ENCODE measurements around the gene IL3.

Gene IL3

DNA sequence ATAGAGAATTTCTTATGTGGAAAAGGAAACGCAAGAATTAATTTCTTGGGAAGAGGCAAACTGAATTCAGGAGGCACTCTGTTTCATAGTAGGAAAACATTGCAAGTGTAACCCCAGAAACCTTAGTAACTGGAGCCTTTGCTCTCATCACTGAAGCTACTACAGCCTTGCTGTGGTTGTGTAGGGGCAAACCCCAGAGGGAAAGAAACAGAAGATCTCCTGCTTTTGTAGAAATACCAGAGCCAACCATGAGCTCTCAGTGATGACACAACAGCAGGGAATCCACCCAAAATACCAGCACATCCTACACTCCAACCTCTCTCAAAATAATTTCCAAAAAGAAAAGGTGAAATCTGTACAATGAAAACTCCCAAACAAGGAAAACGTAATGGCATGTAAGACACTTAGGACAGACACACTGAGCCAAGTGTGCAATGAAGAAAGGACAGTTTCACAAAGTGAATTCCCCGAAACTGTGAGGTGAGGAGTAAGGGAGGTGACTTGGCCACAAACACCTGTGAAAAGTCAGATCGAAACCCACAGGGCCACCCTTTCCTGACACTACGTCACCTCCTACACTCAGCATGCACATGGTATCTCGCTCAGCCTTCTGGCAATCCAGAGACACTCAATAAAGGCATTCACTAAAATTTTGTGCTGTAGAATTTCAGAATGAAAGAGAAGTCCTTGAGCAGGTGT lies 40.4 kb upstream of the IL3 start:
- Histone ChIP-seq H3K36me3 (ENCODE audit: insufficient read depth, low read length) (no peaks in the 10 kb centered on the region), H3K4me2 (ENCODE audit: low read length) (no peak overlapping the region), H3K9ac (ENCODE audit: low read depth, low read length) (no peak overlapping the region), H3K27me3 (ENCODE audit: control insufficient read depth, insufficient read depth, low read length) (peaks cover 65% of the 10 kb centered on the region), H3K9me3 (replicated peaks; ENCODE audit: low read length) (no peaks in the 10 kb centered on the region), H3K4me1 (ENCODE audit: control insufficient read depth, insufficient read depth, low read length) (no peaks in the 10 kb centered on the region), H3K4me3 (ENCODE audit: low read length) (no peak overlapping the region)

DNA sequence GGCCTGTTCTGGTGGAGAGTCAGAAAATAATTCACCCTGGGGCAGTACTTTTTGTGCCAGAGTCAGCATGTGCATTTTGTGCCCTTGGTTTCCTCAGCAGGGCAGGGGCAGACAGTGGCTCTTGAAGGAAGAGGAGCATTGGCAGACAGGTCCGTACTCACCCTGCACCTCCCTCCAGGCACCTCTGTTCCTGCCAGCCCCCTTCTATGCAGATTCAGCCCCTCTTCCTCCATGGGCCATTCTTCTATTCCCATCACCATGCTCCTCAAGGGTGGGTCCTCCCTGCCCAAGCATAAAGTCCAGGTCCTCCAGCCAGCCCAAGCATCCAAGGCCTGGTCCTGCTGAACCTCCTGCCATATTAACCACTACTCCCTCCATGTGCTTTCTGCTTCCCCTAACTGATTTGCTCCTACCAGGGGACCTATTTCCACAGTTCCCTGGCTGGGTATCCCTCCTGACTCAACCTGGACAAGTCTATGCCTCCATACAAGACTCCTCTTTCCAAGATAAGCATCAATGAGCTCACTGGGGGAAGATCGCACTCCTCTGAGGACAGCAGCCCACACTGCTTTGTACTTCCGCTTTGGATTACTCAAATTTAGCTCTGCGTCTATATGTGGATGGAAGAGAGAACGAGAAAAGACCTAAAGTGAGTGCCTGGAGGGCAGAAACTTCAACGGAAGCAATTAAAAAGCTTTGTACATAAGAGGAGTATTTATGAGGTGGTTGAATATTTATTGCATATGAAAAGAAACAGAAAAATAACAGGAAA lies 39.7 kb upstream of the IL3 start:
- H3K27me3 ChIP-seq (ENCODE audit: control insufficient read depth, insufficient read depth, low read length) = peaks cover 60% of the 10 kb centered on the region
- H3K4me1 ChIP-seq (ENCODE audit: control insufficient read depth, insufficient read depth, low read length) = no peaks in the 10 kb centered on the region
- no peaks in the 10 kb centered on the region for H3K9me3 ChIP-seq (replicated peaks; ENCODE audit: low read length)

DNA sequence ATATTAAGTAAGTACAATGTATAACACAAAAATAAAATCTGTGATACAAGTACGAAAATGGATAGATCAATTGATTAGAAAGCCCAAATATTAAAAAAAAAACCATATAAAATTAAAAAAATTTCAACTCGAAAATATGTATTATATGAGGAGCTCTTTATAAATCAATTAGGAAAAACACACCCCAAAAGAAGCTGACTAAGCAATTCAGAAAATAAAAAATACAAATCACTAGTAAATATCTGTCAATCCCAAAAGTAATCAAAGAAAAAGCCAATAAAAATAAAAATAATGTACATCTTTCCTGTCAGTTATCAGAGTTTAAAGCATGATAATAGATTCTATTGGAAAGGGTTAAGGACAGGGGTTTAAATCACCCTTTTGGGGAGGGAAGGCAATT lies 38.8 kb upstream of the IL3 start:
- H3K9me3 ChIP-seq (replicated peaks; ENCODE audit: low read length) = no peaks in the 10 kb centered on the region
- H3K4me1 ChIP-seq (ENCODE audit: control insufficient read depth, insufficient read depth, low read length) = no peaks in the 10 kb centered on the region
- H3K36me3 ChIP-seq (ENCODE audit: insufficient read depth, low read length) = no peaks in the 10 kb centered on the region
- no peak overlapping the region for H3K4me3 ChIP-seq (ENCODE audit: low read length)
- H3K9ac ChIP-seq (ENCODE audit: low read depth, low read length) = no peak overlapping the region
- no peak overlapping the region for H3K4me2 ChIP-seq (ENCODE audit: low read length)
- H3K27me3 ChIP-seq (ENCODE audit: control insufficient read depth, insufficient read depth, low read length) = peaks cover 54% of the 10 kb centered on the region

More for the DNA sequence above, 39.7 kb upstream of the IL3 start:
- Histone ChIP-seq H3K4me2 (ENCODE audit: low read length) (no peak overlapping the region), H3K4me3 (ENCODE audit: low read length) (no peak overlapping the region), H3K36me3 (ENCODE audit: insufficient read depth, low read length) (no peaks in the 10 kb centered on the region), H3K9ac (ENCODE audit: low read depth, low read length) (no peak overlapping the region)

DNA sequence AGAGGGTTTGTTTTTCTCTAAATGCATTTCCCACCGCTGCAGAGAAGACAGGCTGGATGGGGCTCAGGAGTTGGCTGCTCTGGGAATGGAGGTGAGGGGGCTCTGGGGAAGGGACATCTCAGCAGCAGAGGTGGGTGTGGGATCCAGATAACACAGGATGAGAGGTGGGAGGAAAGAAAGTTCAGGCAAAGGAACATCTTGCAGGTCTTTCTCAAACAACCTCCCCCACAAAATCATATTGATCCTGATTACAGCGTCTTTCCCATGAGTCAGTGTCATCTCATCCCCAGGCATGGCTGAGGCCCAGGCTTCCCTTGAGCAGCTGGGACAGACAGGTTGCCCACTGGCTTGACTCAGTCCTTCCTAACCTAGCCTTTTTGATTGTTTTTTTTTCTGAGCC lies 37.7 kb upstream of the IL3 start:
- H3K27me3 ChIP-seq (ENCODE audit: control insufficient read depth, insufficient read depth, low read length) = peaks cover 50% of the 10 kb centered on the region
- H3K9me3 ChIP-seq (replicated peaks; ENCODE audit: low read length) = no peaks in the 10 kb centered on the region
- no peak overlapping the region for H3K4me2 ChIP-seq (ENCODE audit: low read length)
- H3K9ac ChIP-seq (ENCODE audit: low read depth, low read length) = no peak overlapping the region
- no peaks in the 10 kb centered on the region for H3K36me3 ChIP-seq (ENCODE audit: insufficient read depth, low read length)
- H3K4me1 ChIP-seq (ENCODE audit: control insufficient read depth, insufficient read depth, low read length) = no peaks in the 10 kb centered on the region
- H3K4me3 ChIP-seq (ENCODE audit: low read length) = no peak overlapping the region

DNA sequence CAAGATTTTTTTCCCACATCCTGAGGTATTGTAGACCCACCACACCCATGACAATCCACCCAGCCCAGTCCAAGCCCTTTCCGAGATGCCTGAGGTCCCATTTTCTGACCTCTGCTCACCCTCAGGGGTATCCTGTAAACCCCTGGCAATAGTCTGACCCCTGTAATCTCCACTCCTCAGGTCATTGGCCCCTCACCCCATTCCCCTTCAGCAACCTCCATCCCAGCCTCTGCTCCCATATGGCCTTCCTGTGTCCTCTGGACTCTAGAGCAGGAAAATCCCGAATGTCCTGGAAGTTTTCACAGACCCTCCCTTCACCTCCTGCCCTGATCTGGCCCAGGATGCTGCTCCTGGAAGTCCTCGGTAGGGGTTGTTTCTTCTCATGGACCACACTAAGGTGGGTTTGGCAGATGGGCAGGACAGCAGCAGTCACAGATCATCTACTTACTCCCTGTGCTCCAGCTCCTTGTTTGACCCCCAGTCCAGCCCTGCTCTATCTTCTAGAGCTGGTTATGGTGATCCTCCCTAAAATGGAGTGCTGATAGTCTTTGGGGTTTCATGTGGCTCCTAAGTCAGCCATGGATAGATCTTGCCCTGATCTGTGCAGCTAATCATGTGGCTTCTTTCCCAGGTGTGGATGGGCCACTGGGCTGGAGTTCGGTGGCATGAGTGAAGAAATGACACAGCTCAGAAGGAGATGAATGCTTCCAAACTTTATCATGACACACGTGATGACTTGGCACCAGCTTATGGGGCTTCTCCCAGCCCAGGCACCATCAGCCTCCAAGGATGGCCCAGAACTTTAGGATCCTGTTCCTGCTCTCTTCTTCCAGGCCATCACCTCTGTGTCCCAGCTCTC lies 37.0 kb upstream of the IL3 start:
- H3K4me1 ChIP-seq (ENCODE audit: control insufficient read depth, insufficient read depth, low read length) = no peaks in the 10 kb centered on the region
- no peak overlapping the region for H3K9ac ChIP-seq (ENCODE audit: low read depth, low read length)
- no peaks in the 10 kb centered on the region for H3K36me3 ChIP-seq (ENCODE audit: insufficient read depth, low read length)
- H3K27me3 ChIP-seq (ENCODE audit: control insufficient read depth, insufficient read depth, low read length) = peaks cover 50% of the 10 kb centered on the region
- no peak overlapping the region for H3K4me2 ChIP-seq (ENCODE audit: low read length)
- no peak overlapping the region for H3K4me3 ChIP-seq (ENCODE audit: low read length)
- no peaks in the 10 kb centered on the region for H3K9me3 ChIP-seq (replicated peaks; ENCODE audit: low read length)

DNA sequence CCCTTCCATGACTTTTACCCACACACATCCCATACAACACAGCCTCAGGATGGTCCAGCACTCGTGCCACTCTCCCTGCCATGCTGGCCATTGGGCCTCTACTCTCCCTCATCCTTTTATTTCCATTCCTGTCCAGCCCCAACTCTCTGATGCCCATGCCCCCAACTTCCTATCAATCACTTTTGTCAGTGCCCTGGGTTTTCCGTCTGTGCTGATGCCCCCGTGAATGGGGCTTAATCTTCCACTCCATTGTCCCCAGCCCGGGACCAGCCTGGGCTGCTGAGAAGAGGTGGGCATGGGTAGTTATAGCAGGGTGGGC lies 36.4 kb upstream of the IL3 start:
- Histone ChIP-seq H3K4me1 (ENCODE audit: control insufficient read depth, insufficient read depth, low read length) (no peaks in the 10 kb centered on the region), H3K9me3 (replicated peaks; ENCODE audit: low read length) (no peaks in the 10 kb centered on the region), H3K9ac (ENCODE audit: low read depth, low read length) (no peak overlapping the region), H3K36me3 (ENCODE audit: insufficient read depth, low read length) (no peaks in the 10 kb centered on the region), H3K27me3 (ENCODE audit: control insufficient read depth, insufficient read depth, low read length) (peaks cover 45% of the 10 kb centered on the region), H3K4me2 (ENCODE audit: low read length) (no peak overlapping the region), H3K4me3 (ENCODE audit: low read length) (no peak overlapping the region)

DNA sequence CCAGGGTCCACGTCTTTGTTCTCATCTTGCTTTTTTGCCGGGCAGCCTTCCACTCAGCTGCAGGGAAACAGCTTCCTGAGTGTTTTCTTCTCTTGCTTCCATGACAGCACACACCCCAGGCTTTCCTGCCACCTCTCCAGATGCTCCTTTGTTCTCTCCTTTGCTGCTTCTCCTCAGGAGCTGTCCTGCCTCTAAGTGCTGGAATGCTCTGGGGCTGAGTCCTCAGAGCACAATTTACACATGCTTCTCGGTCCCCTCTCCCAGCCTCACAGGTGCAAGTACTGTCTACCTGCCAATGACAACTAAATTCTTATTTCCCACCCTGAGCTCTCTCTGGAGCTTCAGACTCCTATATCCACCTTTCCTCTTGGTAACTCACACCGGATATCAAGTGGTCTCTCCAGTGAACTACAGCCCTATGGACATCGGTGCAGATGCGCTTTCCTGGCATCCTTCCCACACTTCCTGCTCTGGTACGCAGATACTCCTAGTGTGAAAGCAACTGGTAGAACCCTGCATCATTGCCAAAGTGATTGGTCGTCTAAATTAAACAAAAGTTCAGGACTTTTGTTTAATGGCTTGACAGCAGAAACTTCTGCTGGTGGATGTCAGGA lies 35.6 kb upstream of the IL3 start:
- H3K4me2 ChIP-seq (ENCODE audit: low read length) = no peak overlapping the region
- H3K36me3 ChIP-seq (ENCODE audit: insufficient read depth, low read length) = no peaks in the 10 kb centered on the region
- H3K4me3 ChIP-seq (ENCODE audit: low read length) = no peak overlapping the region
- no peaks in the 10 kb centered on the region for H3K9me3 ChIP-seq (replicated peaks; ENCODE audit: low read length)
- H3K9ac ChIP-seq (ENCODE audit: low read depth, low read length) = no peak overlapping the region
- no peaks in the 10 kb centered on the region for H3K4me1 ChIP-seq (ENCODE audit: control insufficient read depth, insufficient read depth, low read length)
- peaks cover 38% of the 10 kb centered on the region for H3K27me3 ChIP-seq (ENCODE audit: control insufficient read depth, insufficient read depth, low read length)

DNA sequence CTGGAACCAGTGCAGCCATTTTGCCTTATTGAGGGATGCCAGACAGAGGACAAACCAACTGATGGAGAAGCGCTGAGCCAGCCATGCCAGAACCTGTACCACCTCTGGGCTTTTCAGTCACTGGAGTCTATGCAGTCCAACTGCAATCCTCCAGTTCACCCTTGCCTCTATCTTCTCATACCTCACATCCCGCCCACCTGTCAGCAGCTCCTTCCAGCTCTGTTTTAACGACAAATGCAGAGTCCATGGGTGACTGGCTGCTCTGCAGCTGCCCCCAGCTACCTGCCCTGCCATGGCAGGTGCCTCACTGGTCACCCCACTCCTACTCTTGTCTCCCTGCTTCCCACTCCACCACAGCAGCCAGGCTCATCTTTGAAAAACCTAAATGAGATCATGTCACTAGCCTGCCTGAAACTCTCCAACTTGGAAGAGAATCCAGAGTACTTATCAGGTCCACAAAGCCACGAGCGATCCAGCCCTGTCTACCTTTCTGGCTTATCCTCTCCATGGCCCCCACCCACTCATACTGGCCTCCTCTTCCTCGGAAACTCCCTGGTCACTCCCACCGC lies 35.0 kb upstream of the IL3 start:
- H3K4me2 ChIP-seq (ENCODE audit: low read length) = no peak overlapping the region
- H3K4me1 ChIP-seq (ENCODE audit: control insufficient read depth, insufficient read depth, low read length) = no peaks in the 10 kb centered on the region
- H3K9me3 ChIP-seq (replicated peaks; ENCODE audit: low read length) = no peaks in the 10 kb centered on the region
- no peak overlapping the region for H3K9ac ChIP-seq (ENCODE audit: low read depth, low read length)
- no peak overlapping the region for H3K4me3 ChIP-seq (ENCODE audit: low read length)
- H3K27me3 ChIP-seq (ENCODE audit: control insufficient read depth, insufficient read depth, low read length) = peaks cover 37% of the 10 kb centered on the region
- no peaks in the 10 kb centered on the region for H3K36me3 ChIP-seq (ENCODE audit: insufficient read depth, low read length)

DNA sequence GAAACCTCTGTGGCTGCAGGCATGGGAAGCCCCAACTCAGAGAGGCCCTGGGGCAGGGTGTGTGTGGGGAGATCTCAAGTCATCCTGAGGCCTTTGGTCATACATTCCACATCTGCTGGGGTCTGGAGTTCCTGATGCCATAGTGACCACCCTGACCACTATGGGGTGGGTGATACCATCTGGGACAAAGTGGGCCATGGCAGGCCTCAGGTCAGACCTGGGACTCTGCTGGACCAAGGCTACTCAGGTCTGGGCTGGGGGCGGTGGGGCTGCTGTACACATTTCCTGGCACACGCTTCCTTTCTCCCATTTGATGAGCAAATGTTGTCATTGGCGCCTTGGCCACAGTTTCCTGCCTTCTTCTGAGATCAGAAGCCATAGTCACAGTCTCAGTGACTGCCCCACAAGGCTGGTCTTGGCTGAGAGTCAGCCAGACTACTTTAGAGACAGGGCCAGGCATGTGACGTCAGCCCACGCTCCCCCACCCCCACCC lies 33.9 kb upstream of the IL3 start:
- no peak overlapping the region for H3K9ac ChIP-seq (ENCODE audit: low read depth, low read length)
- no peaks in the 10 kb centered on the region for H3K9me3 ChIP-seq (replicated peaks; ENCODE audit: low read length)
- no peak overlapping the region for H3K4me2 ChIP-seq (ENCODE audit: low read length)
- H3K4me1 ChIP-seq (ENCODE audit: control insufficient read depth, insufficient read depth, low read length) = no peaks in the 10 kb centered on the region
- no peak overlapping the region for H3K4me3 ChIP-seq (ENCODE audit: low read length)
- no peaks in the 10 kb centered on the region for H3K36me3 ChIP-seq (ENCODE audit: insufficient read depth, low read length)
- H3K27me3 ChIP-seq (ENCODE audit: control insufficient read depth, insufficient read depth, low read length) = peaks cover 41% of the 10 kb centered on the region

DNA sequence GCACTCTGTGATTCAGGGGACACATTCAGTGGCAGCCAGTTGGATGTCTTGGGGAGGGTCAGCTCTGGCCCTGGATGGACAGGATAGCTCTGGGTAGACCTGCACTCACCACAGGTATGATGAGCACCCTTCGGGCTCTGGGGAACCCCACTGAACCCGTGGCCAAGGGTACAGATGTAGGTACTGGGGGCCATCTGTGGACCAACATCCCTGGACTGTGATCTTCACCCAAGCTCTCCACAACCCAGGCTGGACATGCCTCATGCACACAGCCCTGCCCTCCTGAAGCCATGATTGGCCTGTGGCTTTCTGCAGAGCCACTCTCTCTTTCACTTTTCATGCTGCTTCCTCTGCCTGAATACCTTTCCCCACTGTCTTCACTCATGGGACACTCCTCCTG lies 33.4 kb upstream of the IL3 start:
- Histone ChIP-seq H3K4me3 (ENCODE audit: low read length) (no peak overlapping the region), H3K4me2 (ENCODE audit: low read length) (no peak overlapping the region), H3K4me1 (ENCODE audit: control insufficient read depth, insufficient read depth, low read length) (no peaks in the 10 kb centered on the region), H3K9me3 (replicated peaks; ENCODE audit: low read length) (no peaks in the 10 kb centered on the region), H3K9ac (ENCODE audit: low read depth, low read length) (no peak overlapping the region), H3K27me3 (ENCODE audit: control insufficient read depth, insufficient read depth, low read length) (peaks cover 41% of the 10 kb centered on the region), H3K36me3 (ENCODE audit: insufficient read depth, low read length) (no peaks in the 10 kb centered on the region)

Measured in skeletal muscle satellite cell (primary cell).